ENCODE results near the gene DSCAML1. TPM values are rescaled to one million over a fixed set of nuclear protein-coding genes. Genes with fewer than 3 reads are reported as not detected.

DSCAML1 gene
- total RNA-seq, 1 donor from 2014 or later: 0.95 TPM

GRCh38 chr11:117690484-117691217 is 106.4 kb downstream of the DSCAML1 start:
- TF ChIP-seq CTCF (IDR thresholded peaks at IDR 0.05): no peak
- no peak for ATAC-seq
- intact Hi-C loops (cut with DNase I): no loop called here
- no peaks in the 10 kb centered on the region for H3K4me1 ChIP-seq
- H3K9me3 ChIP-seq: no peaks in the 10 kb centered on the region
- H3K27ac ChIP-seq: no peak overlapping the region
- no peaks in the 10 kb centered on the region for H3K27me3 ChIP-seq (ENCODE audit: low read depth)
- no peaks in the 10 kb centered on the region for H3K36me3 ChIP-seq
- no peak overlapping the region for H3K4me3 ChIP-seq
- no peak for DNase-seq

GRCh38 chr11:117688255-117688797 is 108.7 kb downstream of the DSCAML1 start:
- no peak for DNase-seq
- intact Hi-C loops (cut with DNase I): no loop called here
- H3K27ac ChIP-seq: no peak overlapping the region
- no peak overlapping the region for H3K4me3 ChIP-seq
- no peaks in the 10 kb centered on the region for H3K36me3 ChIP-seq
- H3K27me3 ChIP-seq (ENCODE audit: low read depth): no peaks in the 10 kb centered on the region
- H3K9me3 ChIP-seq: no peaks in the 10 kb centered on the region
- no peak for TF ChIP-seq CTCF (IDR thresholded peaks at IDR 0.05)
- no peaks in the 10 kb centered on the region for H3K4me1 ChIP-seq
- no peak for ATAC-seq

GRCh38 chr11:117687776-117688175 is 109.2 kb downstream of the DSCAML1 start:
- no peaks in the 10 kb centered on the region for H3K27me3 ChIP-seq (ENCODE audit: low read depth)
- TF ChIP-seq CTCF (IDR thresholded peaks at IDR 0.05): no peak
- intact Hi-C loops (cut with DNase I): no loop called here
- no peak overlapping the region for H3K4me3 ChIP-seq
- no peaks in the 10 kb centered on the region for H3K9me3 ChIP-seq
- H3K27ac ChIP-seq: no peak overlapping the region
- DNase-seq: no peak
- no peak for ATAC-seq
- no peaks in the 10 kb centered on the region for H3K4me1 ChIP-seq
- no peaks in the 10 kb centered on the region for H3K36me3 ChIP-seq

- H3K27ac ChIP-seq: no peak overlapping the region
- no peaks in the 10 kb centered on the region for H3K36me3 ChIP-seq
- DNase-seq: no peak
- H3K4me3 ChIP-seq: no peak overlapping the region
- no peak for ATAC-seq
- no peaks in the 10 kb centered on the region for H3K4me1 ChIP-seq
- intact Hi-C loops (cut with DNase I): no loop called here
- H3K27me3 ChIP-seq (ENCODE audit: low read depth): no peaks in the 10 kb centered on the region
- H3K9me3 ChIP-seq: no peaks in the 10 kb centered on the region
- no peak for TF ChIP-seq CTCF (IDR thresholded peaks at IDR 0.05)
These were observed 110.3 kb downstream of the DSCAML1 start for GRCh38 chr11:117686711-117687110.

GRCh38 chr11:117685566-117685965 is 111.5 kb downstream of the DSCAML1 start:
- no peak for DNase-seq
- no peaks in the 10 kb centered on the region for H3K36me3 ChIP-seq
- no peak overlapping the region for H3K4me3 ChIP-seq
- H3K9me3 ChIP-seq: no peaks in the 10 kb centered on the region
- intact Hi-C loops (cut with DNase I): no loop called here
- H3K4me1 ChIP-seq: no peaks in the 10 kb centered on the region
- no peak for TF ChIP-seq CTCF (IDR thresholded peaks at IDR 0.05)
- no peaks in the 10 kb centered on the region for H3K27me3 ChIP-seq (ENCODE audit: low read depth)
- no peak overlapping the region for H3K27ac ChIP-seq
- peak; percentile 26 to 67 for ATAC-seq

Data from lower lobe of right lung (tissue), 2 donors.